Stimulated activated effector memory CD8-positive, alpha-beta T cell treated with anti-CD3 and anti-CD28 coated beads, Interleukin-12 subunit alpha, Interleukin-12 subunit beta, amount 100 ng/mL, for 72 hours (primary cell): ENCODE results near the gene BTG3.
A peak's percentile ranks its signal among the peaks of the same experiment; 100 is the strongest.

Experiments
- ATAC-seq: fragments of 150-1000 bp; cut with Tn5 transposase; 2 replicates; pipeline ENCODE4 v1.10.0; 2021
- DNase-seq, 2 donors: peaks; one replicate each; pipeline ENCODE4 v3.0.0; 2021 to 2022; ENCODE audit warnings: low spot score in 2 of 2
- H3K27ac Mint-ChIP-seq: one replicate; pipeline ENCODE4 v1.8.0; 2022; ENCODE audit warnings: mild to moderate bottlenecking, mixed read lengths
- H3K36me3 Mint-ChIP-seq: one replicate; pipeline ENCODE4 v1.8.0; 2022; ENCODE audit warnings: mild to moderate bottlenecking, mixed read lengths
- H3K4me1 Mint-ChIP-seq: one replicate; pipeline ENCODE4 v1.8.0; 2022; ENCODE audit warnings: mixed read lengths
- H3K4me3 Mint-ChIP-seq: one replicate; pipeline ENCODE4 v1.8.0; 2022; ENCODE audit warnings: mild to moderate bottlenecking, mixed read lengths
- H3K9me3 Mint-ChIP-seq: one replicate; pipeline ENCODE4 v1.8.0; 2022; ENCODE audit warnings: mixed read lengths

Gene BTG3

DNA sequence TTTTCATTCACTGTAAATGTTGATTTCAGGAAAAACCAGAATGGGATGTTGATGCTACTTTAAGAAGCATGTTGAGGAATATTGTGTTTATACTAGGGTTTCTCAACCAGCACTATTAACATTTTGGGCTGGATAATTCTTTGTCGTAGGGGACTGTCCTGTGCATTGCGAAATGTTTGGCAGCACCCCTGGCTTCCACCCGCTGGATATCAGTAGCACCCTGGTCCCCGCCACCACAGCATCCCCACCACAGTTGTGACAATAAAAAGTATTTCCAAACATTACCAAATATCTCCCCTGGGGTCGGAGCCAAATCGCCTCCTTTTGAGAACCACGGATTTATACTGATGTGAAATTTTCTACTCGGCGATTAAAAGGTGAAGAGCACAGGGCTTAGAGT is 41.9 kb downstream of the BTG3 start:
- ATAC-seq, result no peak
- Mint-ChIP-seq H3K4me3 (no peak overlapping the region), H3K36me3 (no peaks in the 10 kb centered on the region), H3K27ac (no peak overlapping the region), H3K9me3 (no peaks in the 10 kb centered on the region), H3K4me1 (no peaks in the 10 kb centered on the region)
- no peak for DNase-seq

GRCh38 chr21:17560377-17561025 is 52.2 kb downstream of the BTG3 start:
- H3K4me3 Mint-ChIP-seq, result no peak overlapping the region
- H3K9me3 Mint-ChIP-seq, result no peaks in the 10 kb centered on the region
- no peak overlapping the region for H3K27ac Mint-ChIP-seq
- H3K4me1 Mint-ChIP-seq, result no peaks in the 10 kb centered on the region
- H3K36me3 Mint-ChIP-seq, result no peaks in the 10 kb centered on the region
- no peak for DNase-seq
- ATAC-seq, result no peak

DNA sequence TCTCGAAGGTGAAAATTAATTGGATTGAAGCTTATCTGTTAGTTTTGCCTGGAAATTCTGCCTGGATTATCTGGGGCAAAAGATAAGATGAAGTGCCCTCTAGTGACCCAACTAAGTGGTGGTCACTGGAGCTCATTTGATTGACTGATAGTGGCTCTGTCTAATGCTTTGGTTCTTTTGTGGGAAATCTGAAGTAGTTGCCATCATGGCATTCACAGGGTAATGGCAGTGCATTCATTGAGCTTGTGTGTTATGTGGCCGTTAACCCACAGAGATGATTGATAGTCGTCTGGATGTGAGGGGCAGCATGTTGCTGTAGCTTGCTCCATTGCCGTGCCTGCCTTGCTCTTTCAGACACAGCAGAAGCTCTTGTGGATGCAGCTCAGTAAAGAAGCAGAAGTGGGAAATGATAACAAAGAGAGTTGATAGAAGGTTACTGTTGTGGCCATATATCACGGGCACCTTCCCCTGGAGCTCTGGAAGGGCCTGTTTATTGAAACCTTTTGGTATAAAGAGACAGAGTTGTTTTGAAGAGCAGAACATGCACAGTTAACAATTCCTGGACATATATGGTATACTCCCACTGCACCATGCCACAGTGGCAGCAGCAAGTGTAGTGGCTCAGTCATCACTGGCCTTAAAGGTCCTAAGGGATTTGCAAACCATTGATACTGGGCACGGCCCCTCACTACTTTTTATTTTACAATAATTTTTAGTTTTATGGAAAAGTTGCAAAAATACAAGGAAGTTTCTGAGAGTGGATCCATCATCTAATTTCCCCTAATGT is 57.8 kb downstream of the BTG3 start:
- H3K9me3 Mint-ChIP-seq, result no peaks in the 10 kb centered on the region
- H3K27ac Mint-ChIP-seq, result no peak overlapping the region
- no peak overlapping the region for H3K4me3 Mint-ChIP-seq
- ATAC-seq (no peak), DNase-seq (no peak)
- no peaks in the 10 kb centered on the region for H3K36me3 Mint-ChIP-seq
- no peaks in the 10 kb centered on the region for H3K4me1 Mint-ChIP-seq

DNA sequence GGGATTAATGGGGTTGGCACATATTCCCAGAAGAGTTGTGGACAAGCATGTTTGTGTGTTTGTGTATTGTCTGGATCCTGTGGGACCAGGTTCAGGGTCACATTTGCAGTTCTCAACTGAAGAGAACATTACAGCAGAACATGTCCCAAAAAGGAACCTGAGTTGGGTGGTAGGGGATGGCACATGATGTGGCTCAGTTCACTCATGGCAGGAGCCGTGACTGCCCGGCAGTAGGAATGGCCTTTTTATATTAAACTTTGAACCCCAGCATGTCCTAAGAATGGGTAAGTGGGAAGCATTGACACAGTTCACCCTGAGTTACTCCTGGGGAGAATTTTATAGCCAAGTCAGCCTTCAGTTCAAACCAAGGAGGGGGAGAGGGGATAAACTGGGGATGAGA is 58.6 kb downstream of the BTG3 start:
- no peak overlapping the region for H3K4me3 Mint-ChIP-seq
- ATAC-seq (no peak), DNase-seq (no peak)
- H3K9me3 Mint-ChIP-seq, result no peaks in the 10 kb centered on the region
- H3K27ac Mint-ChIP-seq, result no peak overlapping the region
- no peaks in the 10 kb centered on the region for H3K36me3 Mint-ChIP-seq
- H3K4me1 Mint-ChIP-seq, result no peaks in the 10 kb centered on the region

- no peaks in the 10 kb centered on the region for H3K4me1 Mint-ChIP-seq
- no peak for DNase-seq
- ATAC-seq, result no peak
- no peak overlapping the region for H3K4me3 Mint-ChIP-seq
- H3K27ac Mint-ChIP-seq, result no peak overlapping the region
- no peaks in the 10 kb centered on the region for H3K9me3 Mint-ChIP-seq
- H3K36me3 Mint-ChIP-seq, result no peaks in the 10 kb centered on the region
Measured at GRCh38 chr21:17552410-17552809, 60.3 kb downstream of the BTG3 start.

GRCh38 chr21:17550671-17551308 is 61.9 kb downstream of the BTG3 start:
- H3K9me3 Mint-ChIP-seq, result no peaks in the 10 kb centered on the region
- no peak overlapping the region for H3K27ac Mint-ChIP-seq
- no peaks in the 10 kb centered on the region for H3K4me1 Mint-ChIP-seq
- DNase-seq (no peak), ATAC-seq (no peak)
- no peaks in the 10 kb centered on the region for H3K36me3 Mint-ChIP-seq
- H3K4me3 Mint-ChIP-seq, result no peak overlapping the region

DNA sequence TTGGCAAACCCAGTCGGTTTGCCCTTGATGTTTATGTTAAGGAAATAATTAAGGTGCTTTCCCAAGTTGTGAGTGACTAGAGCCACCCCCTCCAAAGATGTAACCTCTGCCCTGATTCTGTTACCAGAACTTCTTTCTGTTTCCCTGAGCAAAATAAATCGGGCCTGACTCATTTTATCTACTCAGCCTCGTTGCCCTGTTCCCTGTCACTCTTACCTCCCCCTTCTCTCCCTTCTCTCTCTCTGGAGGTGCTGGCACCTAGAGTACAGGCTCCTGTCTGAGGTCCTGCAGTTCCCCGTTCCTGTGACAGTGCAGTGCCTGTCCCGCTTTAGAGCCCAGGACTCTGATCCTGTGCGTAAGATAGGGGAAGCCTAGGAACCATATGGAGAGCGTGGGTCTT is 64.4 kb downstream of the BTG3 start:
- Mint-ChIP-seq H3K4me3 (no peak overlapping the region), H3K9me3 (no peaks in the 10 kb centered on the region), H3K36me3 (no peaks in the 10 kb centered on the region), H3K4me1 (no peaks in the 10 kb centered on the region), H3K27ac (no peak overlapping the region)
- DNase-seq (no peak), ATAC-seq (peak; percentile 21)

DNA sequence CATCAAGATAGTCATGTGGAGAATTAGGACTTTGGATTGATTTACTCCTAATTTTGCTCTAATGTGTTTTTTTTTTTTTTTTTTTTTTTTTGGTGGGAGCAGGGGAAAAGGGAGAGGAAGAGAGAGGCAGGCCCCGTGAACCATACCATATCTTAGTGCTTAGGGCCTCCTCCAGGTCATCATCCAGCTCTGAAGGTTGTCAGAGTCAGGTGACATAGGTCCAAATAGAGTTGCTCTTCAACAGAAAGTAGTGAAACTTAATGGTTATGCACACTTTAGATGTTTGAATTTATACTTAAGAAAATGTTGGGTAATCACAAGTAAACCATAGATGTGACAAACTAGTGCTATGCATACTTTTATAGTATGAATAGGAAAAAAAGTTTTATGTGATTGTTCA is 67.7 kb downstream of the BTG3 start:
- DNase-seq (no peak), ATAC-seq (no peak)
- Mint-ChIP-seq H3K36me3 (no peaks in the 10 kb centered on the region), H3K27ac (no peak overlapping the region), H3K4me3 (no peak overlapping the region), H3K4me1 (no peaks in the 10 kb centered on the region), H3K9me3 (no peaks in the 10 kb centered on the region)
